GM21786 (cell line): ENCODE data around the gene OR52W1.

Source experiments
- ATAC-seq: cut with Tn5 transposase; IDR thresholded peaks from one replicate; pipeline ENCODE4 v1.9.1; 2021; ENCODE audit not compliant: unreplicated experiment

Gene OR52W1

GRCh38 chr11:6199174-6199810 lies at the start of gene OR52W1:
TSS of gene OR52W1 (plus strand) at chr11:6199224. CDS start at chr11:6199224, 0 bp downstream.
- no peak for ATAC-seq

GRCh38 chr11:6151117-6151516 lies 47.9 kb upstream of the OR52W1 start:
- ATAC-seq = no peak

GRCh38 chr11:6152126-6152525 lies 46.9 kb upstream of the OR52W1 start:
- no peak for ATAC-seq

GRCh38 chr11:6156628-6157359 lies 42.2 kb upstream of the OR52W1 start:
- no peak for ATAC-seq

GRCh38 chr11:6170226-6170625 lies 28.8 kb upstream of the OR52W1 start, which contains the start of gene OR52B2:
TSS of gene OR52B2 (minus strand) at chr11:6170326. CDS start at chr11:6170326, 0 bp downstream.
- no peak for ATAC-seq

- no peak for ATAC-seq
Observed at GRCh38 chr11:6175440-6175839, 23.6 kb upstream of the OR52W1 start.

- ATAC-seq = no peak
Observed at GRCh38 chr11:6191742-6192141, 7.3 kb upstream of the OR52W1 start.

- ATAC-seq = no peak
Observed at GRCh38 chr11:6194065-6194581, 4.9 kb upstream of the OR52W1 start.

- ATAC-seq = no peak
Observed at GRCh38 chr11:6196396-6196795, 2.6 kb upstream of the OR52W1 start.

- ATAC-seq = no peak
Observed at GRCh38 chr11:6197466-6198200, 1.4 kb upstream of the OR52W1 start.

GRCh38 chr11:6200975-6201374 lies 2.0 kb downstream of the OR52W1 start:
- ATAC-seq = no peak

GRCh38 chr11:6201481-6201880 lies 2.5 kb downstream of the OR52W1 start:
- no peak for ATAC-seq

- ATAC-seq = no peak
Observed at GRCh38 chr11:6202041-6202440, 3.0 kb downstream of the OR52W1 start.

GRCh38 chr11:6203327-6203726 lies 4.3 kb downstream of the OR52W1 start:
- ATAC-seq = peak; percentile 64

GRCh38 chr11:6204706-6205105 lies 5.7 kb downstream of the OR52W1 start:
- ATAC-seq = no peak

- ATAC-seq = no peak
Observed at GRCh38 chr11:6205366-6205765, 6.3 kb downstream of the OR52W1 start, which contains the start of gene C11orf42. TSS of gene C11orf42 (plus strand) at chr11:6205557. CDS start at chr11:6205616, 59 bp downstream.

- ATAC-seq = no peak
Observed at GRCh38 chr11:6206456-6207180, 7.6 kb downstream of the OR52W1 start.

- no peak for ATAC-seq
Observed at GRCh38 chr11:6209801-6210200, 10.8 kb downstream of the OR52W1 start.

GRCh38 chr11:6210274-6210955 lies 11.4 kb downstream of the OR52W1 start:
- ATAC-seq = no peak

GRCh38 chr11:6214530-6214929 lies 15.5 kb downstream of the OR52W1 start:
- no peak for ATAC-seq
